ENCODE results near the gene CSGALNACT2.

DNA sequence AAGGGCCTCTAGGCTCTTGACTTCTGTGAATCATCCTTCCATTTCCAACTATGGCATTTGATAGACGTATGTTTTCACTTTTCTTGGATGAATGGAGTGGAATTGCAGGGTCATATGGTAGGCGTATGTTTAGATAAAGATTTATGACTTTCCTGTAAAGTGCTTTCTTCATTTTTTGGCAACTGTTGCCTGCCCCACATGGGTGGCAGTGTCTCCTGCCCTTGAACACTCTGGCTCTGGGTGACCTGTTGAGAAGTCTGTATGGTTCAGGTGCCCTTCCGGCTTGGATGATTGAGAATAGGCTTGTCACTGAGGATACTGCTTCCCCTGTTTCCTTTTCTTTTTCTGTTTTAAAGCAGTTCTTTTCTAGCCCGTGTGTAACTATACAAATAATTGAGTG is 38.3 kb upstream of the CSGALNACT2 start:
- TF ChIP-seq POLR2A (IDR thresholded peaks at IDR 0.05; ENCODE audit: low read length) (no peak), GATA1 (IDR thresholded peaks at IDR 0.05; ENCODE audit: low read depth, low read length) (no peak)

Data from erythroblast (primary cell).